Midbrain (tissue), 1 donor: Measurements from ENCODE around the gene CCL14.
"Not testable (repeated sequence)": the region's sequence is repeated elsewhere in the genome, so short reads cannot be mapped to it uniquely, and the experiment has no call there.

Experiments used
- DNase-seq: peaks from one replicate; lab custom pipeline; 2025; lab: John Stamatoyannopoulos, UW

CCL14 gene

DNA sequence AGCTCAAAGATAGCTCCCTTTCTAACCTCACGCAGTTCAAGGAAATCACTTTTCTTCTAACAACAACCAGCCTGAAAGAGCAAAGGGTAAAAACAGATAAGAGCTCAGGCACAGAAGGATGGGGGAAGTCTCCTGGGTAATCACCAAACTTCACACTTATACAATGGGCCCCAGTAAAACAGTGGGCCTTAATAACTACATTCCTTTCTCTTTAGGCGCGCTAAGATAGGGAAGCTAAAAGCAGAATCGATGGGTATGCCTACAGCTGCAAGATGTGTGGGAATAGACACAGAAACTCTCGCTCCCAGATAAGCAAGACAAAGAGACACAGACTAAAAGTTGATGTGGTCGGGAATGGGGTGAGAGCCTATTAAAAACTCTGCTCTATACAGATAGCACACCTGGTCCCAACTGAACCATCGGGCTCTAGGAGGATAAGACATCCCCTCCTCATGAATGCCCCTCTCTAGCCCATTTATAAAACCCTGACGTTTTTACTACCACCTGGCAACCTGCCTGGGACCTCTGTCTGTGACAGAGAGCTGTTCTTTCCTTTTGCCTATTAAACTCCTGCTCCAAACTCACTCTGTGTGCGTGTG is 43.8 kb downstream of the CCL14 start:
- no peak for DNase-seq

DNA sequence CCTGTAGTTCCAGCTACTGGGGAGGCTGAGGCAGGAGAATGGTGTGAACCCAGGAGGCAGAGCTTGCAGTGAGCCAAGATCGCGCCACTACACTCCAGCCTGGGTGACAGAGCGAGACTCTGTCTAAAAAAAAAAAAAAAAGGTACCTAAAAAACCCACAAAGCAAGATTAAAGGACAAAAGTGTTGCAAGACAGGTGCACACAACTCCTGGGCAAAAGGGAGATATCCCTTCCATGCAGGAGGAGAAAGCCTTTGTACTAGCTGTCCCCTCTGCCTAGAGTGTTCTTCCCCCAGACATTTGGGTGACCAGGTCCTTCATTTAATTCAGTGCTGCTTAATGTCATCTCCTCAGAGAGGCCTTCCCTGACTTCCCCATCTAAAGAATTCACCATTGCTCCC is 48.0 kb downstream of the CCL14 start:
- not testable (repeated sequence) for DNase-seq

DNA sequence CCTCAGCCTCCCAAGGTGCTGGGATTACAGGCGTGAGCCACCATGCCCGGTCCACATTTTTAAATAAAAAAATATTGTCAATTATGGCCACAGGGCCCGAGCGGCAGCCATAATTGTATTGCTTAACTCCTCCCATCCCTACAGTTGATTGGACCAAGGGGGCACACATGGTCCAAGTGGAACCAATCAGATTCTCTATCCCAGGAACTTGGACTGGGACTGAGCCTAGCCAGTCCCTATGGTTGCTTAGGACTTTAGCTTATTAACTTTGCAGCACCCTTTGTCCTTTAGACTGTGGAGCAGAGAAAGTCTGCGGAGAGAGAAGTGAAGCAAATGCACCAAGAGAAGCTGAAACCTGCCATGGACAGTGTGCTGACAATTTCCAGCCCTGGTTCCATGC is 50.5 kb downstream of the CCL14 start:
- no peak for DNase-seq

DNA sequence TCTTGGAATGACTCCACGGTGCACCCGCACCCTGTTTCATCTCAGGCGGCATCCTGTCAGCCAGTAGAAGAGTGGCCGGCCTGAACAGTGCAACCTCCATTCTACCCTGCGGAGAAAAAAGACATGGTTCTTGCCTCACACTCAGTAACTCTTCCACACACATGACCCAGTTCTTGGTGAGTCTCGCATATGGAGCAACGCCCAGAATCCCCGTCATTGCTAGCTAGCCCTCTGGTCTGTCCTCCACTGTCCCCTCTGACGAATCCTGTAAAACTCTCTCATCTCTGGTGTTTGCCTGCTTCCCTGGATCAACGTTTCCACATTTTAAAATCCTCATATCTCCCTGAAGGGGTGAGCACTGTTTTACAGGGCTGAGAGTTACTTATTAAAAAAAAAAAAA is 51.8 kb downstream of the CCL14 start:
- no peak for DNase-seq
